Measurements from ENCODE around the gene C1QTNF1. TPM values are rescaled to one million over a fixed set of nuclear protein-coding genes. Genes with fewer than 3 reads are reported as not detected.

C1QTNF1 gene
- total and polyA plus RNA-seq, 9 of the 15 experiments (the other 6 are each of a cell fraction or from before 2014, with no cell fraction given) = 0.09 TPM; not detected in 8

- FAIRE-seq = no peak
- H3K4me1 ChIP-seq (replicated peaks in 1 of 2; ENCODE audit: control insufficient read depth in 2 of 2, insufficient read depth in 2 of 2, low read length in 2 of 2) = peaks cover 0 to 3% of the 10 kb centered on the region in 2 experiments; a peak in 1 of 5 replicates
- 5% methylated on average over 24 of the region's 29 CpGs for WGBS (ENCODE audit: insufficient coverage, low coverage, missing lambda C conversion rate)
Observed at GRCh38 chr17:79041723-79042420, 17.9 kb downstream of the C1QTNF1 start.

More at GRCh38 chr17:79041723-79042420, 17.9 kb downstream of the C1QTNF1 start:
- TF ChIP-seq HNRNPK (IDR thresholded peaks at IDR 0.05; ENCODE audit: low read depth, low read length, poor library complexity, severe bottlenecking) (no peak), ZNF589 (CRISPR knock-in tag; IDR thresholded peaks at IDR 0.05; ENCODE audit: low read depth) (no peak), RBM25 (IDR thresholded peaks at IDR 0.05; ENCODE audit: low read depth, low read length, severe bottlenecking) (no peak), DIDO1 (tag; IDR thresholded peaks at IDR 0.05; ENCODE audit: low read depth) (no peak), FIP1L1 (IDR thresholded peaks at IDR 0.05; ENCODE audit: low read depth, low read length, poor library complexity, severe bottlenecking) (no peak), MIER1 (IDR thresholded peaks at IDR 0.05; ENCODE audit: low read depth) (no peak), PHB (CRISPR knock-in tag; IDR thresholded peaks at IDR 0.05) (no peak)
- Histone ChIP-seq H3K4me3 (no peak overlapping the region), H3K27me3 (ENCODE audit: control insufficient read depth in 2 of 2, insufficient read depth in 2 of 2, low read length in 2 of 2) (peaks cover 22 to 74% of the 10 kb centered on the region in 2 experiments), H4K20me1 (replicated peaks; ENCODE audit: control insufficient read depth, insufficient read depth, low read length) (peaks cover 13% of the 10 kb centered on the region; the same call in 1 of the 2 replicates), H3K27ac (ENCODE audit: extremely low read depth, low read depth, low read length) (no peak overlapping the region), H3K36me3 (ENCODE audit: control insufficient read depth, insufficient read depth, low read length) (no peaks in the 10 kb centered on the region), H3K4me2 (ENCODE audit: insufficient read depth, low read length) (no peak overlapping the region), H3K9ac (ENCODE audit: insufficient read depth in 1 of 2, low read depth in 2 of 2, low read length in 2 of 2) (no peak overlapping the region), H3K9me1 (ENCODE audit: control insufficient read depth, insufficient read depth, low read length) (no peaks in the 10 kb centered on the region), H3K79me2 (ENCODE audit: control insufficient read depth, insufficient read depth, low read length) (no peaks in the 10 kb centered on the region), H2AFZ (ENCODE audit: low read depth, low read length) (no peak overlapping the region), H3K9me3 (replicated peaks; ENCODE audit: control insufficient read depth, insufficient read depth, low read depth, low read length) (no peaks in the 10 kb centered on the region; the same call in 1 of the 2 replicates)
- in situ Hi-C loops (cut with MboI) (no loop called here), intact Hi-C loops (cut with micrococcal nuclease) (loop anchor here (2.0 kb wide), 2 partner anchors 23 to 55 kb away; no protein-coding TSS in a partner anchor)
- ATAC-seq = no peak
- CTCF ChIA-PET (ENCODE audit: low intra/inter-chr PET ratio) = interaction anchor here (1.1 to 2.1 kb wide), 3 partner anchors 23 to 56 kb away, joined by 3 to 7 read pairs (median 4); no protein-coding TSS in a partner anchor
- POLR2A ChIA-PET = interaction anchor here (1.2 kb wide), 1 partner anchor 9 kb away, joined by 4 read pairs; no protein-coding TSS in a partner anchor
- no TSS peak for BruUV-seq (replicated peaks)
- no peak for DNase-seq (ENCODE audit: extremely low read depth in 1 of 4, low spot score in 3 of 4)

All from K562 (cell line).